ENCODE measurements around the gene ATP5IF1. TPM values are rescaled to one million over a fixed set of nuclear protein-coding genes. Genes with fewer than 3 reads are reported as not detected.

Gene ATP5IF1
- polyA plus RNA-seq, 4 donors, result 273 to 349 (median 281) TPM

DNA sequence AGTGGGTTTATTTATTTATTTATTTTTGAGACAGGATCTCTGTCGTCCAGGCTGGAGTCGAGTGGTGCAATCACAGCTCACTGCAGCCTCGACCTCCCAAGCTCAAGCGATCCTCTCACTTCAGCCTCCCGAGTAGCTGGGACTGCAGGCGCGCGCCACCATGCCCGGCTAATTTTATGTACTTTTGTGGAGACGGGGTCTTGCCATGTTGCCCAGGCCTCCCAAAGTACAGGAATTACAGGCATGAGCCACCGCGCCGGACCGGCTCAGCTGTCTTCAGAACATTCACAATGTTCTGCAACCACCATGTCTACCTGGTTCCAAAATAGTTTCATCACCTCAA is 2.7 kb upstream of the ATP5IF1 start:
- DNase-seq (ENCODE audit: low read depth in 4 of 4, low spot score in 3 of 4), result no peak

DNA sequence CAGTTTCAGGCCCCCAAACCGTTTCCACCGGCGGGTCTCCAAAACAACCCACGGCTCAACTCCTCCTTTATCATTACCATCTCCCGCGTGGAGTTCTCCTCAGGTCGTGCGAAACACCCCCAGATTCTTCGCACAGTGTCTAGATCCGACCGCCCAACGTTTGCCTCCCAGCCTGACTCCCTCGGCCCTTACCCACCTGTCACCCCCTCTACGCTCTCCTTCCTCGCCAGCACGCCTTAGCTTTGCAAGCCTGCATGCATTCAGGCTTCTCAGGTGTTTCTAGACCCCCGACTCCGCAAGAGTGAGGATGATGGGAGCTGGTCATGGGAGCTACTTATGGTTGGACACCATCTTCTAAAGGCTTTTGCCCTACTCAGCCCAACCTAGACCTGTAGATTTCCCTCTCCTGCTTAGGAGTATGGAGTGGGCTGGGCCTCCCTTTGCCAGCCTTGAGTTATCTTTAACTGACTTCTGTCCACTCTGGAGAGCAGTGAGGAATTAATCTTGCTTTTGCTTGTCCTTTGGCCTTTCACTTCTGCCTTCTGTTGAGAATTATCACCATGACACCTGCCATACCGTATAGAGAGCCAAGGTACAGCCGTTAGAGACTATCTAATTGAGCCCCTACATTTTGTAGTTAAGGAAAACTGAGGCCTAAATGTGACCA is 865 bp downstream of the ATP5IF1 start:
- no peak for DNase-seq (ENCODE audit: low read depth in 4 of 4, low spot score in 3 of 4)

DNA sequence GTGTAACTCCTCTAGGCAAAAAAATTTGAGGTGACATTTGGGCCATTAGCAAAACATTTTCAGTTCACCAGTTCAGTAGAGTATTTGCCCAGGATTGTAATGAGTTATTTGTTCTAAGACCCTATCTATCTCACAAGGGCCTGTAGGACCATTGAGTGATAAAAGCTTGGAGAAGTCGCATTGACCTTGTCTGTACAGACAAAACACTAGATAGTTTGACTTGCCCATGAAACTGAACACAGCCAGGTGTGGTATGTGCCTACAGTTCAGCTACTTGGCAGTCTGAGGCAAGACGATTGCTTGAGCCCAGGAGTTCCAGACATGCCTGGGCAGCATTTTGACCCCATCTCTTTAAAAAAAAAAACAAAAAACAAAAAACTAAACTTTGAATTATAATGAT is 3.1 kb downstream of the ATP5IF1 start:
- DNase-seq (ENCODE audit: low read depth in 4 of 4, low spot score in 3 of 4), result no peak

DNA sequence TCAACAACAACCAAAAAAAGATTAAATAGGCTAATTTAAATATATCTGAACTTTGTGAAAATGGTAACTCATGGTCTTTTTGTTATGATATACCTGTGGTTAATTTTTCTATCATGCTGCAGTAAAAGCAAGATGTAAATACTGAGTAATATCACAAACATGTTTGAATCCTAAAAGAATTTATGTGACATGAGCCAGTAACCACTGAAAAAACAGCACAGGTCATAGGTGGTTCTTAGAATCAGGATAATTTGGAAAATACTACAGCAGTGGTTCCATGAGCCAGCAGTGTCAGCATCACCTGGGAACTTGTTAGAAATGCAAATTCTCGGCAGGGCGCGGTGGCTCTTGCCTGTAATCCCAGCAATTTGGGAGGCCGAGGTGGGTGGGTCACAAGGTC is 4.1 kb downstream of the ATP5IF1 start:
- DNase-seq (ENCODE audit: low read depth in 4 of 4, low spot score in 3 of 4), result no peak

DNA sequence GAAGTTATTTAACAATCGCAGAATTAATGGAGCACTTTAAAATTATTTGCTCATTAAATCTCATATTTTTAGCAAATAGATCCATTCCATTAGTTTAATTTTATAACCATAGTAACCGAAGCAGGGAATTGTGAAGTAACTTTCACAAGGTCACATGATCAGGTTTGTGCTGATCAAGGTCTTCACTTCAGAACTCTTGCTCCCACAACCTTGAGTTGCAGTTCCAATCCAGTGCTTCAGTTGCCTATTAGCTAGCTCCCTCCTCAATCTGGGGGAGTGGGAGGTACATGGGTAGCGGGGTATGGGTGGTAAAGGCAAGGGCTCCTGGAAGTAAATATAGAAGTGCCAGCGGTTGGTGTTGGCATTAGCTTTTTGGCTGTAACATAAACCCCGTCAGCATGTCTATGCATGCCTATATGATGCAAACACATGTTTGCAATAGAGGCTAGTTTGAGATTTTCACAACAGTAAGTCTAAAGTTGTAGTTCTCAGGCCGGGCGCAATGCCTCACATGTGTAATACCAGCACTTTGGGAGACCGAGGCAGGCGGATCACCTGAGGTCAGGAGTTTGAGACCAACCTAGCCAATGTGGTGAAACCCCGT is 5.8 kb downstream of the ATP5IF1 start:
- DNase-seq (ENCODE audit: low read depth in 4 of 4, low spot score in 3 of 4), result no peak

DNA sequence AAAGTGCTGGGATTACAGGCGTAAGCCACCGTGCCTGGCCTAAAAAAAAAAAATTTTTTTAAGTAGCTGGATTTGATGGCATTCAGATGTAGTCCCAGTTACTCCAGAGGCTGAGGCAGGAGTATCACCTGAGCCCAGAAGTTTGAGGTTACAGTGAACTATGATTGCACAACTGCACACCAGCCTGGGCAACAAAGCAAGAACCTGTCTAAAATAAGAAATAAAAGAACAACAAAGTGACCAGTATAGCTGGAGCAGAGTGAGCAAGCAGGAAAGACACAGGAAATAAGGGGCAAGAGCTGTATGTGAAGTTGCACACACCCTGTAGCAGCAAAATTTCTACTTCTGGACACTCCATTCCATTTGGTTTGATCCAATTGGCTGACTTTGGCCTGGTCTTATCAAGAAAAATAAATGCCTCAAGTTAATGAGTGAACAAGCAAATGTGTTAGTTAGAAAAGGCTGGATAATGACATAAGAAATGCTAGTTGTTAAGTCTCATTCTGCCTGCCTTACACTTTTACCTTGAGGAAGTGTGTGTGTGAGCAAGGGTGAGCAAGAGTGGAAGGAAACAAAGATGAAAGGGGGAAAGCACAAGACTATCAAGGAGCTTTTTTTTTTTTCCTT is 7.9 kb downstream of the ATP5IF1 start:
- DNase-seq (ENCODE audit: low read depth in 4 of 4, low spot score in 3 of 4), result no peak

DNA sequence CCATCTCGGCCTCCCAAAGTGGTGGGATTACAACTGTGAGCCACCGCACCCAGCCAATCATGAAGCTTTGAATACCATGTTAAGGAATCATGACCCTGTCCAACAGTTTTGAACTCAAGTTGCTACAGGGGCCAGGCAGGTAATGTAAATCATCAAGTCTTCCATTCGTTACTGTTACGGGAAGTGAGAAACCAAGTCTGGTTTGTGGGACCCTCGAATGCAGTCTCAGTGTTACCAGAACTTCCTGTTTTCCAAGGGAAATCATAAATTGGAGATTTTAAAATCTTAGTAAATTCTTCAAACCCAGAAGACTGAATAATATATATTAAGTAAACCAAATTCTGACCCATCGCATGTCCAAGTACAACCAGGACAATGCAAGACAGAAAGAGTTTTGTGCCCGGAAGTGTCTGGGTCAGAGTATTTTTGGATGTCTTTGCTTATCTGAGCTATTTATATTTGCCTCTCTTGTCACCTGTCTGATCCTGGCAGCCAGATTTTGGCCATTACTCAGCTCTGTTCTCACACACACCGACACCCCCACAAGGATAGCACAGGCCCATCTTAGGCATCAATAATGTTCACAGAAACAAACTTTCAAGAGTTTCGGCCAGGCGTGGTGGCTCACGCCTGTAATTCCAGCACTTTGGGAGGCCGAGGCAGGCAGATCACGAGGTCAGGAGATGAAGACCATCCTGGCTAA is 8.8 kb downstream of the ATP5IF1 start:
- no peak for DNase-seq (ENCODE audit: low read depth in 4 of 4, low spot score in 3 of 4)

DNA sequence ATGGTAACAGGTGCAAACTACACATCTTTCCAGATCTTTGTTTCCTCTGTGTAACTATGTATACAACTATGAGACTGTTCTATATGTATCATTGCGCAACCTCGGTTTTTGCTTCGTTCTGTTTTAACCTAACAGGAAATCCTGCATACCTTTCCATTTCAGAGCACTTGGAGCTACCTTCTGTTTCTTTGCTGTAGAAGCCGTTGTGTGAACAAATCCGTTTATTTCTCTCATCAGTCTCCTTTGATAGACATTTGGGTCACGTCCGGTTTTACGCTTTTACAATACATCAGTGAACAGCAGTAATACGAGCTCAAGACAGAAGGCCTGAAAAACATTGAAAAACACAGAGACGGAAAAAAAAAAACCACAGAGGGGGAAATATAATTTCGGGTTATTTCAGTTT is 10.5 kb downstream of the ATP5IF1 start:
- DNase-seq (ENCODE audit: low read depth in 4 of 4, low spot score in 3 of 4), result no peak

DNA sequence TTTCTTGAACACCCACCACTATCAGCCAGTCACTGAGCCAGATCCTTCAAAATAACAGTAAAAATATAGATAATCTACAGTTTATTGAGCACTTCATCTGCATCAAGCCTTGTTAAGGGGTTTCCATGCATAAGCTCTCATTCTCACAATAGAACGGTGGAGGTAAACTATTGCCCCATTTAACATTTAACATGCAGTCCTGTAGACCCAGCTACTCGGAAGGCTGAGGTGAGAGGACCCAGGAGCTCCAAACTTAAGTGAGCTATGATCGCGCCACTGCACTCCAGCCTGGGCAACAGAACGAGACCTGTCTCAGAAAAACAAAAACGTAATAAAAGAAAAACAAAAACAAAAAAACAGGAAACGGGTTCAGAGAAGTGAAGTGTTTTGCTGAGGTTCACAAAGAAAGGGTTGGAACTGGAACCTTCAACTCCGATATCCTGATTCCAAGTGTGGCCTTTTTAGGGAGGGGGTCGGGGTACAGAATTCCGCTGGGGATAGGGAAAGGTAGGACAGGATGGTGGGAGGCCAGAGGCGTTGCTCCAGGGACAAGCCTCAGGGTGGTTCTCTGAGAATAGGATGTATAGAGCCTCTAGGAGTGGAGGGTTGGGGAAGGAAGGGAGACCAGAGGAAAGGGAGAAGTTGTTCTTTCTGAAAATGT is 11.8 kb downstream of the ATP5IF1 start:
- no peak for DNase-seq (ENCODE audit: low read depth in 4 of 4, low spot score in 3 of 4)

DNA sequence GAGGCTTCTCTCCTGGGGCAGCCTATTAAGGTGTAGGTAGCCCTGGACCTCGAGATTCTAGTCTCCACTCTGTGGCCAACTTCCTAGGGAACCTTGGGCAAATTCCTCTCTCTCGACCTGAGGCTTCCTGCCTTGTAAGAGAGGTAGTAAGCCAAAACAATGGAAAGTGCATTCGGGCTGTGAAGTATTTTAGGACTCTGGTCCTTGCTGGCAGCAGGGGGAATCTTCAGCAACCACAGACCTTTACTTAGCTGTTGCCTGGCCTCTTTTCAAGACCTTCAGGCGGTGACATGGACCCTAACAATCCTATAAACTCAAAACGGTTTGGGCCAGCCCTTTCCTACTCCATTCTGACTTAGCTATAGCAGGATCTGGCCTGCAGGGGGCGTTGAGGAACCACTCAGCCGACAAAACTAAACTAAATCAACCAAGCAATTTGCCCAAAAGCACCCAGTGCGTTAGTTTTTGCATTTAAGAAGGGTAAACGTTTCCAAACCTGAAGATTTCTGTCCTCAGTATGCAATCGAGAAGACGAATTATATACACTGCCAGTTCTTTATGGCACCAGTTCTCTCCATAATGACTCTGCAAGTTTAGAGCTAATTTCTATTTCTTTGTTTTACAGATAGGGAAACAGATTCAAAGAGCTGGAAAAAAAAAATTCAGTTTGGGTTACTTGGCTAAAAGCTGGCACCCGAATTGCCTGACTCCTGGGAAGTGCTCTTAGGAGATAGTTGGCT is 12.5 kb downstream of the ATP5IF1 start:
- peak in 1 of 4 donors; percentile 74 for DNase-seq (ENCODE audit: low read depth in 4 of 4, low spot score in 3 of 4)

DNA sequence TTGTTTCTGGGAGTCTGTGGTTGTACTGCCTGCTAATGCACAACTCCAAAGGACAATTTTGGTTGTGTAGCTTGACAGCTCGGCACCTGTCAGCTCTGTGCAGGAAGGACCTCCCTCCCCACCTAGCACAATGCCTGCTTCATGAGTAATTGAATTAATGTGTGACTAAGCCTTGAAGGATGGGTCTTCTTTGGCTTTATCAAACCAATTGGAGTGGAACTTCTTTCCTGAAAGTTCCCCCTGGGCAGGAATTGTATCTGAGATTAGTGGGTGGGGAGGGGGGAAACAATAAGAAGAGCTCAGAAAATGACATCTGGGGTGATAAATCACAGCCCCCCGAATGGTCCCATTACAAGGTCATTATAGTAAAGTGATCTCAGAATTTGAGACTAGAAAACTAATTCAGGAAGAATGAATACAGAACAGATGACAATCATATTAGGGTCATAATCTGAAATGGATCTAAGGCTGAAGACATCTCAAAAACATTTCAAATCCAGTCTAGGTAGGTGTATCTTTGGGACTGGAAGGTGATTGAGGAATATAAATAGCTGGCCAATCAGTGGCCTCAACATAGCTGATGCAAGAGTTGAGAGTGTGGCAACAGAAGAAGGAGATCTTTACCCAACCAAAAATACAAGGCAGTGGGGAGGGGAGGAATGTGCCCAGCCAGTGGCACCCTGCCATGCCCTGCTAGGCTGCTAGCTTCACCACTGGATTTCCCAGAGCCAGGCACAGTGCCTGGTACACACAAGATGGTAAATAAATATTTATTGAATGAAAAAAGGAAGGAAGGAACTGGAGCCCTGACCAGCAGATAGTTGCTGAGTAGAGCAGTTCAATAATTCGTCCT is 13.3 kb downstream of the ATP5IF1 start:
- DNase-seq (ENCODE audit: low read depth in 4 of 4, low spot score in 3 of 4), result no peak

DNA sequence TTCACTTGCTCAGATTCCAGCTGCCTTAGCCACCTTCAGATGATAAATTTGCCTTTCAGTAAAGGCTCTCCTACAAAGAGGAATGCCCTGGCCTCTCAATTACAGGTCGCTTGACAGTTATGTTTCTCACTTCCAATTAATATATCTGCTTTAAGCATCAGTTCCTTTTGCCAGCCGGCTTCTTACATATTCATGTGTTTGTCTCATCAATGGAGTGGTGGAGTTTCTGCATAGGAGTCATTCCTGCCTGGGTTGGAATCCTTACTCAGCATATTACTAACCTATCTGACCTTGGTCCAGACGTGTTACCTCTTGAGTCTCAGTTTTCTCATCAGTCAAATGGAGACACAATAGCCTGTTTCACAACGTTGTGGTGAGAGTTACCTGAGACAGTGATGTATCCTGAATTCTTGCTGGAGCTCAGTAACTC is 14.0 kb downstream of the ATP5IF1 start:
- no peak for DNase-seq (ENCODE audit: low read depth in 4 of 4, low spot score in 3 of 4)

DNA sequence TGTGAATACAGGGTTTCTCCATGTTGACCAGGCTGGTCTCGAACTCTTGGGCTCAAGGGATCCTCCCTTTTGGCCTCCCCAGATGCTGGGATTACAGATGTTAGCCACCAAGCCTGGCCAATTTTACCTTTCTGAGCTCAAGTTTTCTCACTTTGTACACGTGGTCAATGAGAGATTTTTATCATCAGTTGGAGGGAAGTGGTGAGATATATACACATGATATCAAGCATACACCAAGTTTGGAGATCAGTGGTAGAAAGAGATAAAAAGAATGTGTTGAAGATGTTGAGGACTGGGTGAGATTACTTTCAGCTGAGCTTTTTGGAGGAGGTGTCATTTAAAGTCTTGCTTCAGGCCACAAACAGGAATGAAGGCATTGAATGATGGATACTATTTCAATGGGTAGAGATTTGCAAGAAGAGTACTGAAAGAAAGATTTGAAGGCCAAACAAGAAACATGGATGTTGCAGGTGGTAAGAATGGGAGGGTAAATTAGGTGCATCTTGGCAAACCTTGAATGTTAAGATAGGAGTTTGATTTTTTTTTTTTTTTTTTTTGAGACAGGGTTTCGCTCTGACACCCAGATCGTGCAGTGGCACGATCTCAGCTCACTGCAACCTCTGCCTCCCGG is 20.4 kb downstream of the ATP5IF1 start:
- DNase-seq (ENCODE audit: low read depth in 4 of 4, low spot score in 3 of 4), result no peak

DNA sequence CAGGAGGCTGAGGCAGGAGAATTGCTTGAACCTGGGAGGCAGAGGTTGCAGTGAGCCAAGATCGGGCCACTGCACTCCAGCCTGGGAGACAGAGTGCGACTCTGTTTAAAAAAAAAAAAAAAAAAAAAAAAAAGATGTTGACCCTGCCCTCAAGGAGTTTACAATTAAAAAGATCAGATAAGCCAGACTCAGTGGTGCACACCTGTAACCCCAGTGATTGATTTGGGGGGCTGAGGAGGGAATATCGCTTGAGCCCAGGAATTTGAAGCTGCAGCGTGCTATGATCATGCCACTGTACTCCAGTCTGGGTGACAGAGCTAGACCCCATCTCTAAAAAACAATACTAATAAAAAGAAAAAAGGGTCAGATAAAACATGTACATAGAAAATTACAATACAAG is 21.8 kb downstream of the ATP5IF1 start:
- DNase-seq (ENCODE audit: low read depth in 4 of 4, low spot score in 3 of 4), result no peak

DNA sequence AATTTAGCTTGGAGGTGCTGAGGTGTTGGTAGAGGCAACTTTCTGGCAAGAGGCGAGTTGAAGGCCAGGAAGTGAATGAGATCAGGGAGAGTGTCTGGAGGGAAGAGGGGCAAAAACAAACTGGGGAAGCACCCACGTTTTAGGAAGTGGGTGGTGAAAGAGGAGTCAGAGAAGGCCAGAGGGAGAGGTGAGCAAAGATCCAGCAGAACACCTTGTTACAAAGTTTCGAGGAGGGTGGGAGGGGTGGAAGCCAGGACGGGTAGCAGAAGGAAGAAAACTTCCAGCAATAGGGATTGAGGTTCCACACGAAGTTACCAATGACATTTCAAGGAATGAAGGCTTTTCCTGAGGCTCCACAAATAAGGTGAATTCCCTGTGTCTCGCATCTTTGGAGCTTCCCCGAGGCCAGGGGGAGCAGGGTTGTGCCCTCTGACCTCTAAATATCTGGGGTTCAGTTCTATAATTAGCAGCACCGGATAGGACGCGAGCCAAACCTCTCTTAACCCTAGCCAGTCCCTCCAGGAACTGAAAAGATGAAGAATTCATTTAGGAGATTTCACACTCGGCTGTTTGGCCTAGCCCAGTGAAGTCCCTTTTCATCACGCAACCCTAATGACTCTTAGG is 22.8 kb downstream of the ATP5IF1 start:
- DNase-seq (ENCODE audit: low read depth in 4 of 4, low spot score in 3 of 4), result no peak

DNA sequence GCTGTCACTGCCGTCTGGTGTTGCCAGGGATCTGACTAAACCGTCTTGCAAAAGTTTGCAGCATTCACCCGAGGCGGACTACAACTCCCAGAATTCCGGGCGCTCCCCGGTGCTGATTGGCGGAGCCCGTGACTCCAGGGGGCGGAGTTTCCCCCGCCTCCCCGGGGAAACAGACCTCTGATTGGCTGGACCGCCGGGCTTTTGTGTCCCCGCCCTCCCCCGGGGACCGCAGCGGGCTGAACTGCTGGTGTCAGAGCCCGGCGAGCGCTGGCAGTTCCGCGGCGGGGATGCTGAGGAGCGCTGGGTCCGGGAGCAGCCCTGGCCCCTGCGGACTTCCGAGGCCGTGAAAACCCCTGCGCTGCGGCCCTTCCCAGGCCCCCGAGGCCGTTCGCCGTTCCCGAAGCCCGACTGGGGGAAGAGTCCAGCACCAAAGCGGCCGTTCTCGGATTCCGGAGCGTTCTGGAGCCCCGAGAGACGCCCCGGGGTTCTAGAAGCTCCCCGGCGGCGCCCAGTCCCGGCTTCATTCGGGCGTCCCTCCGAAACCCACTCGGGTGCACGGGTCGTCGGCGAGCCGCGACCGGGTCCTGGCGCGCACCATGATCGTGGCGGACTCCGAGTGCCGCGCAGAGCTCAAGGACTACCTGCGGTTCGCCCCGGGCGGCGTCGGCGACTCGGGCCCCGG is 23.5 kb downstream of the ATP5IF1 start, which contains the start of gene SESN2:
SESN2 (plus strand) TSS at position 267 of the 682 bp plus-strand sequence; CDS start at position 597, 330 bp downstream.
- DNase-seq (ENCODE audit: low read depth in 4 of 4, low spot score in 3 of 4), result peak; percentile 97

DNA sequence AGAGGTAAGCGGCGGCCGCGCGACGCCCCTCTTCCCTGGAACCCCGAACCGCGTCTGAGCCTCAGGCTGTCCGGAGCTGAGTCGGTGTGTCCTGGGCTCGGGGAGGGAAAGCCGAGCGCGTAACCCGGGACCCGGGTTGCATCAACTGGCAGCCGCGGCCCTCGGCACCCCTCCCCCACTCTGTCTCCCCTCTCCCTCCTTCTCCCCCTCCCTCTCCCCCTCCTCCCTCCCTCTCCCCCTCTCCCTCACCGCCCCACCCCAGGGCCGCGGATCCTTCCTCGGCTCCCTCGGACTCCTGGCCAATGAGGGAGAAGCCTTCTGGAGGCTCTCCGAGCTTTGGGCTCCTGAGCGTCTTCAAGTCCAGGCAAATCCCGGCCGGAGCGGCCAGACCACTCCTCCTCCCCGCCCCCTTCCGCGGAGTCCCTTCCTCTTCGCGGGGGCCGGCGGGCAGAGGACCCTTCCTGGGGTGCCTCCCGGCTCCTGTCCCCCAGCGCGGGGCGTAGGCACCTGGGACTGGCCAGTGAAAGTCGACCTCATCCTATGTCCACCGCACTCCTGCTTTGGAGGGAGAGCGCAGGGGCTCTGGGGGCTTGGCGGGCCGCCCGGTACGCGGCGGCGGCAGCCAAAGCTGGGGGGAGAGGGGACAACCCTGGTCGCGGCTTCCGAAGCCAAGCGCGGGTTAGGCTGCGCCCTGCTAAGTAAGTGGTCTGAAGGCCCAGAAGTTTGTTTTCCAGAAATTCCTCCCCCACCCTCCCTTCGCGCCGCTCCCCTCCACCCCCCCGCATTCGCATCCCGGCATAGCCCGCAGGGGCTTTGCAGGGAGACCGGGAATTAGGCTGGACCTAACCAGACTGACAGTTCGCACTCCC is 24.2 kb downstream of the ATP5IF1 start:
- peak in 3 of 4 donors; percentile 72 to 77 (median 73) for DNase-seq (ENCODE audit: low read depth in 4 of 4, low spot score in 3 of 4)
